Erythroblast (primary cell): ENCODE measurements around the gene CATSPERD.

Experiments
- GATA1 ChIP-seq: IDR thresholded peaks from 2 replicates; pipeline ENCODE4 v1.6.1; 2011; ENCODE audit warnings: low read depth, mild to moderate bottlenecking, control low read depth, low read length, moderate library complexity
- POLR2A ChIP-seq: IDR thresholded peaks from 2 replicates; pipeline ENCODE4 v1.6.1; 2011; ENCODE audit warnings: mild to moderate bottlenecking, low read length

- TF ChIP-seq POLR2A (no peak), GATA1 (no peak)
Observed at GRCh38 chr19:5719274-5719960, 1.0 kb upstream of the CATSPERD start.
